SU-DHL-6 (cell line): ENCODE results near the gene EML1.

Experiments
- EZH2phosphoT487 ChIP-seq: fragments of 200-600 bp; sonication (generic), shearing (Covaris generic); conservative IDR thresholded peaks from 2 replicates; pipeline ENCODE4 v1.6.1; 2018; ENCODE audit warnings: mild to moderate bottlenecking, antibody characterized with exemption, low read length, moderate library complexity, mixed read lengths
- TF ChIP-seq, protein P1 (sequence below): fragments of 200-600 bp; sonication (generic); IDR thresholded peaks from one replicate; pipeline ENCODE4 v1.5.1; 2017; ENCODE audit warnings: antibody characterized with exemption, mild to moderate bottlenecking, low read length, moderate library complexity; ENCODE audit not compliant: insufficient read depth, poor library complexity, severe bottlenecking

DNA sequence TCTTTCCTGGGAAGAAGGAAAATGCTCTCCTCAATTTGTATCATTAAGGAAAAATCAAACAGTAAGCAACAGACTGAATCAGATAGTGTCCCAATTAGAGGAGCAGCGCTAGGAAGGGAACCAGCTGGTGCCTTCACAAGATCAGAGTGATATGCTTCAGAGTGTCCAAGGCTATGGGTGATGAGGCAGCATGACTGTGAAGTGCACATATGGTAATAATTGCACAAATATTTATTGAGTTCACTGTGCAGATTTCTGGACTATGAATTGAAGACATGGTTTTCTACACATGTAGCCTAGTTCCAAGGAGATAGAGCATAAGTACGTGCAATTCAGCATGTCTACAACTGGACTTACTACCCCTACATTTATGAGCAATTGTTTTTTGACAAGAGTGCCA lies 193.2 kb downstream of the EML1 start:
- TF ChIP-seq, protein P1, sequence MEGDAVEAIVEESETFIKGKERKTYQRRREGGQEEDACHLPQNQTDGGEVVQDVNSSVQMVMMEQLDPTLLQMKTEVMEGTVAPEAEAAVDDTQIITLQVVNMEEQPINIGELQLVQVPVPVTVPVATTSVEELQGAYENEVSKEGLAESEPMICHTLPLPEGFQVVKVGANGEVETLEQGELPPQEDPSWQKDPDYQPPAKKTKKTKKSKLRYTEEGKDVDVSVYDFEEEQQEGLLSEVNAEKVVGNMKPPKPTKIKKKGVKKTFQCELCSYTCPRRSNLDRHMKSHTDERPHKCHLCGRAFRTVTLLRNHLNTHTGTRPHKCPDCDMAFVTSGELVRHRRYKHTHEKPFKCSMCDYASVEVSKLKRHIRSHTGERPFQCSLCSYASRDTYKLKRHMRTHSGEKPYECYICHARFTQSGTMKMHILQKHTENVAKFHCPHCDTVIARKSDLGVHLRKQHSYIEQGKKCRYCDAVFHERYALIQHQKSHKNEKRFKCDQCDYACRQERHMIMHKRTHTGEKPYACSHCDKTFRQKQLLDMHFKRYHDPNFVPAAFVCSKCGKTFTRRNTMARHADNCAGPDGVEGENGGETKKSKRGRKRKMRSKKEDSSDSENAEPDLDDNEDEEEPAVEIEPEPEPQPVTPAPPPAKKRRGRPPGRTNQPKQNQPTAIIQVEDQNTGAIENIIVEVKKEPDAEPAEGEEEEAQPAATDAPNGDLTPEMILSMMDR = no peak
- TF ChIP-seq EZH2phosphoT487 = no peak
